GM10266 (cell line): Measurements from ENCODE around the gene ZNF844.
A peak's percentile ranks its signal among the peaks of the same experiment; 100 is the strongest.
"Not testable (repeated sequence)": the region's sequence is repeated elsewhere in the genome, so short reads cannot be mapped to it uniquely, and the experiment has no call there.

Experiments
- DNase-seq: peaks from one replicate; pipeline ENCODE4 v3.0.0; 2012; ENCODE audit errors: extremely low spot score
- CTCF ChIP-seq: IDR thresholded peaks from 2 replicates; pipeline ENCODE4 v1.5.1; 2012; ENCODE audit warnings: mild to moderate bottlenecking, low read depth; ENCODE audit not compliant: control insufficient read depth, insufficient read depth; ENCODE audit errors: missing control alignments

Gene ZNF844

GRCh38 chr19:12093777-12094176 lies 29.2 kb downstream of the ZNF844 start:
- TF ChIP-seq CTCF, result no peak
- DNase-seq, result peak; percentile 50

- TF ChIP-seq CTCF, result no peak
Measured at GRCh38 chr19:12095111-12095790, 30.7 kb downstream of the ZNF844 start.

GRCh38 chr19:12098040-12098439 lies 33.5 kb downstream of the ZNF844 start:
- no peak for TF ChIP-seq CTCF
- DNase-seq, result no peak

More at GRCh38 chr19:12095111-12095790, 30.7 kb downstream of the ZNF844 start:
- no peak for DNase-seq

- not testable (repeated sequence) for DNase-seq
Measured at GRCh38 chr19:12103909-12104308, 39.4 kb downstream of the ZNF844 start.

GRCh38 chr19:12111176-12111575 lies 46.6 kb downstream of the ZNF844 start:
- TF ChIP-seq CTCF, result no peak
- DNase-seq, result no peak

- no peak for TF ChIP-seq CTCF
- DNase-seq, result no peak
Measured at GRCh38 chr19:12111943-12112637, 47.6 kb downstream of the ZNF844 start.

- TF ChIP-seq CTCF, result no peak
- no peak for DNase-seq
Measured at GRCh38 chr19:12112701-12113100, 48.2 kb downstream of the ZNF844 start.
